OCI-LY1 (cell line): Measurements from ENCODE around the gene EFNB1.

ENCODE experiments used
- H2AFZ ChIP-seq: fragments of 200-600 bp; sonication (generic), shearing (Covaris generic); 2 replicates; pipeline ENCODE4 v1.6.0; 2014; ENCODE audit warnings: antibody characterized with exemption, mild to moderate bottlenecking, low read length
- H3F3A ChIP-seq: fragments of 200-600 bp; sonication (generic), shearing (Covaris generic); 2 replicates; pipeline ENCODE4 v1.6.0; 2014; ENCODE audit warnings: mild to moderate bottlenecking, antibody characterized with exemption, low read length, moderate library complexity; ENCODE audit not compliant: insufficient read depth
- H3K27ac ChIP-seq: fragments of 200-600 bp; sonication (generic); 2 replicates; pipeline ENCODE4 v1.5.1; 2014; ENCODE audit warnings: low read length, mixed run types, mild to moderate bottlenecking, low read depth; ENCODE audit not compliant: poor library complexity, severe bottlenecking
- H3K27me3 ChIP-seq: fragments of 200-600 bp; sonication (generic); 2 replicates; pipeline ENCODE4 v1.6.0; 2014; ENCODE audit warnings: antibody characterized with exemption, mild to moderate bottlenecking, low read length, moderate library complexity; ENCODE audit not compliant: insufficient read depth
- H3K36me3 ChIP-seq: fragments of 200-600 bp; sonication (generic); 2 replicates; pipeline ENCODE4 v1.6.1; 2014; ENCODE audit warnings: mild to moderate bottlenecking, antibody characterized with exemption, low read length, moderate library complexity, mixed read lengths; ENCODE audit not compliant: insufficient read depth
- H3K4me1 ChIP-seq: fragments of 200-600 bp; sonication (generic); 2 replicates; pipeline ENCODE4 v1.5.1; 2014; ENCODE audit warnings: mild to moderate bottlenecking, low read length, moderate library complexity; ENCODE audit not compliant: insufficient read depth, severe bottlenecking
- H3K4me2 ChIP-seq: fragments of 200-600 bp; sonication (generic), shearing (Covaris generic); 2 replicates; pipeline ENCODE4 v1.6.1; 2014; ENCODE audit warnings: low read length
- H3K4me3 ChIP-seq: fragments of 200-600 bp; sonication (generic); 2 replicates; pipeline ENCODE4 v1.5.1; 2014; ENCODE audit warnings: low read length, low read depth, mild to moderate bottlenecking, mixed read lengths; ENCODE audit not compliant: poor library complexity, severe bottlenecking
- H3K79me2 ChIP-seq: fragments of 200-600 bp; shearing (Covaris generic); 2 replicates; pipeline ENCODE4 v1.6.1; 2016; ENCODE audit warnings: mixed run types, low read length, mixed read lengths; ENCODE audit not compliant: insufficient read depth
- H3K9ac ChIP-seq: fragments of 200-600 bp; sonication (generic), shearing (Covaris generic); 2 replicates; pipeline ENCODE4 v1.6.1; 2014; ENCODE audit warnings: mild to moderate bottlenecking, low read length, mixed read lengths
- H3K9me2 ChIP-seq: fragments of 200-600 bp; sonication (generic), shearing (Covaris generic); 2 replicates; pipeline ENCODE4 v1.6.1; 2014; ENCODE audit warnings: low read depth, mild to moderate bottlenecking, low read length, mixed read lengths
- H3K9me3 ChIP-seq: fragments of 200-600 bp; shearing (Covaris generic); 2 replicates; pipeline ENCODE4 v1.6.1; 2014; ENCODE audit warnings: low read length, mixed read lengths
- H4K20me1 ChIP-seq: fragments of 200-600 bp; sonication (generic), shearing (Covaris generic); 2 replicates; pipeline ENCODE4 v1.6.0; 2016; ENCODE audit warnings: mild to moderate bottlenecking, low read length; ENCODE audit not compliant: insufficient read depth
- CTCF ChIP-seq: fragments of 200-600 bp; sonication (generic), shearing (Covaris generic); IDR thresholded peaks from 2 replicates; pipeline ENCODE4 v1.5.1; 2017; ENCODE audit warnings: mild to moderate bottlenecking, antibody characterized with exemption, low read length, moderate library complexity, mixed read lengths
- EZH2 ChIP-seq: fragments of 200-600 bp; sonication (generic), shearing (Covaris generic); IDR thresholded peaks from 2 replicates; pipeline ENCODE4 v1.8.0; 2017; ENCODE audit warnings: borderline replicate concordance, mixed run types, mild to moderate bottlenecking, antibody characterized with exemption, low read length, moderate library complexity, mixed read lengths

The EFNB1 gene

GRCh38 chrX:68789966-68790365 lies 38.9 kb upstream of the EFNB1 start:
- H3K9me3 ChIP-seq = no peaks in the 10 kb centered on the region
- TF ChIP-seq CTCF (no peak), EZH2 (no peak)

DNA sequence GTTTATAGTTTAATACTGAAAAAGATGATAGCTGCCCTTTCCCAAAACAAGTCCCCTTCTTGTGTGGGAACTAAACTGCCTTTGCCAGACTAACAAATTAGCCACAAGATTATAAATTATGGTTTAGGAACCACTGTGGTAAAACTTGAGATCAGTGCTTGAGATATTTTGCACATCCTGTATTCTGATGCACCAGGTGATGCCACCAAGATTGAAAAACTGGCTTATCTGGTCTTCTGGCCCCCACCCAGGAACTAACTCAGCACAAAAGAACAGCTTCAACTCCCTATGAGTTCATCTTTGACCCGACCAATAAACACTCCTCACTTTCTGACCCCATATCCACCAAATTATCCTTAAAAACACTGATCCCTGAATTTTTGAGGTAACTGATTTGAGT lies 36.7 kb upstream of the EFNB1 start:
- no peaks in the 10 kb centered on the region for H3K9me3 ChIP-seq
- H3F3A ChIP-seq = no peaks in the 10 kb centered on the region
- no peak overlapping the region for H2AFZ ChIP-seq
- no peaks in the 10 kb centered on the region for H3K36me3 ChIP-seq
- H3K4me3 ChIP-seq = no peak overlapping the region
- no peaks in the 10 kb centered on the region for H3K27me3 ChIP-seq
- no peak overlapping the region for H3K9ac ChIP-seq
- no peaks in the 10 kb centered on the region for H4K20me1 ChIP-seq
- no peak overlapping the region for H3K4me2 ChIP-seq
- no peaks in the 10 kb centered on the region for H3K9me2 ChIP-seq
- no peak for TF ChIP-seq CTCF
- TF ChIP-seq EZH2 = no peak
- no peaks in the 10 kb centered on the region for H3K4me1 ChIP-seq
- no peak overlapping the region for H3K27ac ChIP-seq
- H3K79me2 ChIP-seq = no peaks in the 10 kb centered on the region

More at GRCh38 chrX:68789966-68790365, 38.9 kb upstream of the EFNB1 start:
- H3K4me2 ChIP-seq = no peak overlapping the region
- no peaks in the 10 kb centered on the region for H3K4me1 ChIP-seq
- H3K9ac ChIP-seq = no peak overlapping the region
- H3K79me2 ChIP-seq = no peaks in the 10 kb centered on the region
- H3K27ac ChIP-seq = no peak overlapping the region
- no peaks in the 10 kb centered on the region for H3K9me2 ChIP-seq
- no peaks in the 10 kb centered on the region for H3F3A ChIP-seq
- H3K4me3 ChIP-seq = no peak overlapping the region
- H3K27me3 ChIP-seq = no peaks in the 10 kb centered on the region
- H2AFZ ChIP-seq = no peak overlapping the region
- H3K36me3 ChIP-seq = no peaks in the 10 kb centered on the region
- H4K20me1 ChIP-seq = no peaks in the 10 kb centered on the region

DNA sequence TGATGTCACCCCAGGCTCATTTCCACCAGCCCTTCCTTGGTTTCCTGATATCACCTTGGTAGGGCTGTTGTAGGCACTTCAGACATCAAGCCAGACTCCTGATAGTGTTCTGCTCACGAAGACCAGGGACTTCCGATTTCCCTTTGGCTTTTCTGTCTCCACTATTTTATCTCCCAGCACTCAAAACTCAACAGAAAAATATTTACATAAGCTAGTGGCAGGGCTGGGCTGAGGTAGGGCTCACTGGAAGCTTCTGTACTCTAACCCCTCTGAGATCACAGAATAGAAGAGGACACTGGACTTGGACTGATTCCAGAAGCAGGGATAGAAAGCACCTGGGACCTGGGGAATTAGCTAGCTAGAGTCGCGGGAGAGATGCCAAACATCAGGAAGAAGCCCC lies 34.4 kb upstream of the EFNB1 start:
- Histone ChIP-seq H3F3A (no peaks in the 10 kb centered on the region), H3K36me3 (no peaks in the 10 kb centered on the region), H3K4me1 (no peaks in the 10 kb centered on the region), H3K9ac (no peak overlapping the region), H2AFZ (no peak overlapping the region), H3K79me2 (no peaks in the 10 kb centered on the region), H3K4me2 (no peak overlapping the region), H3K27ac (no peak overlapping the region), H4K20me1 (no peaks in the 10 kb centered on the region), H3K4me3 (no peak overlapping the region), H3K9me3 (no peaks in the 10 kb centered on the region), H3K27me3 (no peaks in the 10 kb centered on the region), H3K9me2 (no peaks in the 10 kb centered on the region)
- TF ChIP-seq CTCF = no peak
- TF ChIP-seq EZH2 = no peak
